Embryonic facial prominence (tissue), 1 donor: Measurements from ENCODE around the gene BRSK1.
"Not testable (repeated sequence)": the region's sequence is repeated elsewhere in the genome, so short reads cannot be mapped to it uniquely, and the experiment has no call there.

Experiments
- DNase-seq: peaks from one replicate; pipeline ENCODE4 v3.0.0-alpha.2; 2016; ENCODE audit errors: extremely low spot score

Gene BRSK1

GRCh38 chr19:55329791-55330190, 46.0 kb downstream of the BRSK1 start:
- not testable (repeated sequence) for DNase-seq

- no peak for DNase-seq
These were observed 50.1 kb downstream of the BRSK1 start for GRCh38 chr19:55333870-55334269.

- DNase-seq, result no peak
These were observed 52.3 kb downstream of the BRSK1 start for GRCh38 chr19:55336101-55336500.

GRCh38 chr19:55339105-55339888, 55.5 kb downstream of the BRSK1 start, which contains the start of gene KMT5C:
Gene KMT5C, plus strand, starts transcription at chr19:55339876. Its CDS starts 2,061 bp downstream, at chr19:55341937.
- DNase-seq, result peak; percentile 100

GRCh38 chr19:55339889-55340783, 56.3 kb downstream of the BRSK1 start:
- DNase-seq, result no peak

- DNase-seq, result no peak
These were observed 57.0 kb downstream of the BRSK1 start for GRCh38 chr19:55340784-55341147.

GRCh38 chr19:55341171-55341588, 57.4 kb downstream of the BRSK1 start:
- no peak for DNase-seq

- no peak for DNase-seq
These were observed 58.1 kb downstream of the BRSK1 start for GRCh38 chr19:55341595-55342531.

- DNase-seq, result no peak
These were observed 60.6 kb downstream of the BRSK1 start for GRCh38 chr19:55344444-55344843.

GRCh38 chr19:55345101-55345817, 61.5 kb downstream of the BRSK1 start:
- no peak for DNase-seq

- DNase-seq, result no peak
These were observed 62.3 kb downstream of the BRSK1 start for GRCh38 chr19:55345818-55346724.

- DNase-seq, result no peak
These were observed 63.1 kb downstream of the BRSK1 start for GRCh38 chr19:55346725-55347441.

- DNase-seq, result no peak
These were observed 63.7 kb downstream of the BRSK1 start for GRCh38 chr19:55347442-55348009.

GRCh38 chr19:55348317-55349034, 64.7 kb downstream of the BRSK1 start:
- DNase-seq, result no peak

- DNase-seq, result no peak
These were observed 67.0 kb downstream of the BRSK1 start for GRCh38 chr19:55350620-55351315.

- DNase-seq, result no peak
These were observed 68.2 kb downstream of the BRSK1 start for GRCh38 chr19:55352040-55352439.

GRCh38 chr19:55352549-55353145, 68.8 kb downstream of the BRSK1 start:
- no peak for DNase-seq
